HG03442 (cell line): ENCODE data around the gene PPP1R9B.

Experiments
- ATAC-seq: cut with Tn5 transposase; IDR thresholded peaks from one replicate; pipeline ENCODE4 v1.9.1; 2021; ENCODE audit warnings: mild to moderate bottlenecking, moderate library complexity; ENCODE audit not compliant: unreplicated experiment

The PPP1R9B gene

GRCh38 chr17:50128441-50129352 is 21.8 kb downstream of the PPP1R9B start:
- ATAC-seq, result no peak

GRCh38 chr17:50127697-50128361 is 22.6 kb downstream of the PPP1R9B start:
- no peak for ATAC-seq

GRCh38 chr17:50125420-50125997 is 25.0 kb downstream of the PPP1R9B start:
- ATAC-seq, result no peak

- no peak for ATAC-seq
Observed at GRCh38 chr17:50123649-50124349, 26.7 kb downstream of the PPP1R9B start.

GRCh38 chr17:50122945-50123344 is 27.5 kb downstream of the PPP1R9B start:
- no peak for ATAC-seq

GRCh38 chr17:50120475-50121253 is 29.8 kb downstream of the PPP1R9B start:
- no peak for ATAC-seq

- ATAC-seq, result no peak
Observed at GRCh38 chr17:50118828-50119218, 31.7 kb downstream of the PPP1R9B start.

GRCh38 chr17:50118076-50118827 is 32.2 kb downstream of the PPP1R9B start:
- ATAC-seq, result no peak

- no peak for ATAC-seq
Observed at GRCh38 chr17:50117202-50118051, 33.0 kb downstream of the PPP1R9B start.

GRCh38 chr17:50115756-50116155 is 34.7 kb downstream of the PPP1R9B start:
- ATAC-seq, result no peak

GRCh38 chr17:50114849-50115357 is 35.6 kb downstream of the PPP1R9B start:
- no peak for ATAC-seq

- no peak for ATAC-seq
Observed at GRCh38 chr17:50114401-50114800, 36.1 kb downstream of the PPP1R9B start.

GRCh38 chr17:50113624-50114320 is 36.7 kb downstream of the PPP1R9B start:
- no peak for ATAC-seq

GRCh38 chr17:50112694-50113093 is 37.8 kb downstream of the PPP1R9B start:
- no peak for ATAC-seq

- ATAC-seq, result no peak
Observed at GRCh38 chr17:50111673-50112655, 38.5 kb downstream of the PPP1R9B start.

- ATAC-seq, result no peak
Observed at GRCh38 chr17:50110591-50111349, 39.7 kb downstream of the PPP1R9B start.
